ENCODE results near the gene USP10.

Gene USP10

GRCh38 chr16:84820305-84820684 is 120.5 kb downstream of the USP10 start:
- DNase-seq, result no peak
- in situ Hi-C loops (cut with HindIII; ENCODE audit: low pct_ligation_motif_present, low pct_unique_long_range_greater_than_20kb, low sequenced_read_pairs), result no loop called here

GRCh38 chr16:84820771-84821170 is 121.0 kb downstream of the USP10 start:
- DNase-seq, result no peak
- in situ Hi-C loops (cut with HindIII; ENCODE audit: low pct_ligation_motif_present, low pct_unique_long_range_greater_than_20kb, low sequenced_read_pairs), result no loop called here

GRCh38 chr16:84821179-84821578 is 121.4 kb downstream of the USP10 start:
- in situ Hi-C loops (cut with HindIII; ENCODE audit: low pct_ligation_motif_present, low pct_unique_long_range_greater_than_20kb, low sequenced_read_pairs), result no loop called here
- DNase-seq, result no peak

- DNase-seq, result no peak
- in situ Hi-C loops (cut with HindIII; ENCODE audit: low pct_ligation_motif_present, low pct_unique_long_range_greater_than_20kb, low sequenced_read_pairs), result no loop called here
Measured at GRCh38 chr16:84821728-84822689, 122.2 kb downstream of the USP10 start.

- DNase-seq, result no peak
- in situ Hi-C loops (cut with HindIII; ENCODE audit: low pct_ligation_motif_present, low pct_unique_long_range_greater_than_20kb, low sequenced_read_pairs), result no loop called here
Measured at GRCh38 chr16:84822990-84823389, 123.2 kb downstream of the USP10 start.

GRCh38 chr16:84823484-84823883 is 123.7 kb downstream of the USP10 start:
- in situ Hi-C loops (cut with HindIII; ENCODE audit: low pct_ligation_motif_present, low pct_unique_long_range_greater_than_20kb, low sequenced_read_pairs), result no loop called here
- no peak for DNase-seq

GRCh38 chr16:84823926-84824325 is 124.1 kb downstream of the USP10 start:
- DNase-seq, result no peak
- in situ Hi-C loops (cut with HindIII; ENCODE audit: low pct_ligation_motif_present, low pct_unique_long_range_greater_than_20kb, low sequenced_read_pairs), result no loop called here

GRCh38 chr16:84825896-84826557 is 126.2 kb downstream of the USP10 start:
- in situ Hi-C loops (cut with HindIII; ENCODE audit: low pct_ligation_motif_present, low pct_unique_long_range_greater_than_20kb, low sequenced_read_pairs), result no loop called here

GRCh38 chr16:84826558-84826941 is 126.8 kb downstream of the USP10 start:
- in situ Hi-C loops (cut with HindIII; ENCODE audit: low pct_ligation_motif_present, low pct_unique_long_range_greater_than_20kb, low sequenced_read_pairs), result no loop called here
- DNase-seq, result no peak

More at GRCh38 chr16:84825896-84826557, 126.2 kb downstream of the USP10 start:
- no peak for DNase-seq

GRCh38 chr16:84827131-84827574 is 127.4 kb downstream of the USP10 start:
- in situ Hi-C loops (cut with HindIII; ENCODE audit: low pct_ligation_motif_present, low pct_unique_long_range_greater_than_20kb, low sequenced_read_pairs), result no loop called here
- no peak for DNase-seq

- in situ Hi-C loops (cut with HindIII; ENCODE audit: low pct_ligation_motif_present, low pct_unique_long_range_greater_than_20kb, low sequenced_read_pairs), result no loop called here
Measured at GRCh38 chr16:84827897-84828296, 128.1 kb downstream of the USP10 start.

GRCh38 chr16:84828322-84828721 is 128.5 kb downstream of the USP10 start:
- in situ Hi-C loops (cut with HindIII; ENCODE audit: low pct_ligation_motif_present, low pct_unique_long_range_greater_than_20kb, low sequenced_read_pairs), result no loop called here
- DNase-seq, result no peak

More at GRCh38 chr16:84827897-84828296, 128.1 kb downstream of the USP10 start:
- DNase-seq, result no peak

Data from ACHN (cell line).